ENCODE data around the gene THY1.
"Not testable (repeated sequence)": the region's sequence is repeated elsewhere in the genome, so short reads cannot be mapped to it uniquely, and the experiment has no call there.

THY1 gene

DNA sequence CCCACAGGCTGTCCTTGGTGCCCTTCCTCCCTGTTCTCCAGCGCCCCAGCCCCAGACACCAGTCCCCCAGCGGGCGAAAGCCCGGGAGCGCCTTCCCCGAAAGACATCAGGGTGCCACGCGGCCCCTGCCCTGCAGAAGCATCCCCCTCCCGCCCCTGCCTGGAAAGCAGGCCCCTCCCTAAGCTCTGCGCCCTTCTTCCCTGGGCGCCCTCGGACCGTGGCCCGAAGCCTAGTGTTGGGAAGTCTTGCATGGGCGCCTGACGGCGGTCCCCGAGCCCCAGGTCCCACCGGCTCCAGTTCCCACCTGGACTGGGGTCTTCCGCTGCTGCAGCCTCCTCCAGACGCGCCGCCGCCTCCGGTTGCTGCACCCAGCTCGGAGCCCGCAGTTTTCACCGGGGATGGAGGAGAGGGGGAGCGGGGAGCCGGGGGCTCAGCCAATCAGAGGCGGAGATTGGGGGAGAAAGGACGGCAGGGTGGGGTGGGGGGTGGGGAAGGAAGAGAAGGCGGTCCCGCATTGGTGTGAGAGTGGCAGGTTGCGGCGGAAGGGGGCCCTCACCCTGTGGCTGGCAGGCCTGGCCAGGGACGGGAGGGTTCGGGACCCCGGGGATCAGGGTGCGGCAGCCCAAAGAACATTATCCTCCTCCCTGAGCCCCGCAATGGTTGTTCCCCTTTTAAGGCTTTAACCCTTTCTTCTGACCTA lies at the start of gene THY1:
THY1 (minus strand) TSS at position 364 of the 700 bp plus-strand sequence. CDS start 2,267 bp downstream, outside the sequence.
- peak in 50 of 58 donors; percentile 17 to 88 (median 62) for DNase-seq

DNA sequence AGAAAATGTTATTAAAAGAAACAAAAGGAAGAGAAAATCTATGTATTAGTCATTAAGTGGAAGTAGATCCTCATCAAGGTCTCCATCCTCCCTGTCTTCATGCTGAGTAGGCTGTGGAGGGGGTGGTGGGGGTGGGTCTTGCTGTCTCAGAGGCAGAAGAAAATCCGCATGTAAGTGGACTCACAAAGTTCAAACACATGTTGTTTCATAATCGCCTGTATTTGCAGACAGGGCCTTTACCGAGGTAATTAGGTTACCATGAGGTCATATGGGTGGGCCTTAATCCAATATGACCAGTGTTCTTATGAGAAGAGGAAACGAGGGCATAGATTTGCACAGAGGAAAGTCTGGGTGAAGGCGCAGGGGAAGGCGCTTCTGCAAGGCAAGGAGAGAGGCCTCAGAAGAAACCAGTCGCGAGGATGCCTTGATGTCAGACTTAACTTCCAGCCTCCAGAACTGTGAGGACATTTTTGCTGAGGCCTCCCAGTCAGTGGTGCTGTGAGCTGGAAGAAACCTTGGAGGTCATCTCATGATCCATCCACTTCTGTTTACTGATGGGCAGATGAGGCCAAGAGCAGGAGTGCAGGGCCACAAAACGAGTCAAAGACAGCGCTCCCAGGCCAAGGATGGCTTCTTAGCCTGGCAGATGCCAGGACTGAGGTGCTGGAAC lies 49.3 kb upstream of the THY1 start:
- no peak for DNase-seq

DNA sequence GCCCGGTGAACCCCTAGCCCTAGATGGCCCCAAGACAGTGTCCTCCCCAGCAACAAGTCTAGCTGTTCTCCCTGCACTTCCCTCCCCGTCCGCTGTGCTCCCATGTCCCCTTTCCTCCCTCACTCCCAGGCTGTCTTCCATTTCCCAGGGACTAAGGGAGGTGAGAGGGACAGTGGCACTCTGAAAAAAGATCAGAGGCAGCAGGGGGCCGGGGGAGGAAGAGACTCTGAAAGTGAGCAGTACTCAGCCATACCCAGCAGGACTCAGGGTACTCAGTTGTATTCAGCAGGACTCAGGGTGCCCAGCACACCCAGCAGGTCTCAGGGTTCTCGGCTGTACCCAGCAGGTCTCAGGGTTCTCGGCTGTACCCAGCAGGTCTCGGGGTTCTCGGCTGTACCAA lies 48.4 kb upstream of the THY1 start:
- DNase-seq, result no peak

DNA sequence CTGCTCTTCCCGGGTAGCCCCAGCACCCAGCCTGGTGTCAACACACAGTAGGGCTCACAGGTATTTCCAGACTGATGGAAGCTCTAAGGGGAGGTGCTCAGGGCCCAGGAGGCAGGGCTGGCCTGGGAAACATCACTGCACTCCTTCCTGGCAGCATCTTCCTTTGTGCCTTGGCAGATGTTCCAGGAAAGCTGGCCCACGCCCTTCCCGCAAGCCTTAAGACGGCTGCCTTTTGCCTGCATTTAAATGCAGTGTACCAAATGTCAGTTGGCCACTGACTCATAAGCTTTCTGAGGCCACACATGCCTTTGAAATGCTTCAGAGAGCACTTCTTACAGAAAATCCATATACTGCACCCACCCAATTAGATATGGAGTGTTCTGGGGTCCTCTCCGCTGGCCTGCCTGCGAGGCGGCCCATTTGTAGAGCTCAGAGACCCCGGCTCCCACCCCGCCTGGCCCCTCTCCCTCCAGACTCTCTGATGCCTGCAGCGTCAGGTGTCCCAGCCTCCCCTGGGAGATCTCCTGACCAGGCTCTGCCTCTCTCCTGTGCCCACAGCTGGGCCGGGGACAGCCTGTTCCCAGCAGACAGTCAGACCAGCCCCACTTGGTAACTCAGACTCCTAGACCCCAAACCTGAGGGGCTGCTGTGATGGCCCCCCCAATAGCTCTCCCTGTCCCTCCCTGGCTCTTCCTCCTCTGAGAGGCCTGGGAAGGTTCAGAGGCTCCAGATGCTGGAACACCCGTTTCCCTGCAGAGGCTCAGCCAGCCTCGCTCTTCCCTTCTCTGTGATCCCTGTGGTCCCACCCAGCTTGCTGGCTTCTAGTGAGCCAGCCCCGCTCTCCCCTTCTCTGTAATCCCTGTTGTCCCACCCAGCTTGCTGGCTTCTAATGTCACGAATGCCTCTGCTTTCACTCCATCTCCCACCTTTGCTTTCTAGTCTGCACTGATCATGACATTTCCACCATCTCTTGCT lies 47.6 kb upstream of the THY1 start:
- no peak for DNase-seq

DNA sequence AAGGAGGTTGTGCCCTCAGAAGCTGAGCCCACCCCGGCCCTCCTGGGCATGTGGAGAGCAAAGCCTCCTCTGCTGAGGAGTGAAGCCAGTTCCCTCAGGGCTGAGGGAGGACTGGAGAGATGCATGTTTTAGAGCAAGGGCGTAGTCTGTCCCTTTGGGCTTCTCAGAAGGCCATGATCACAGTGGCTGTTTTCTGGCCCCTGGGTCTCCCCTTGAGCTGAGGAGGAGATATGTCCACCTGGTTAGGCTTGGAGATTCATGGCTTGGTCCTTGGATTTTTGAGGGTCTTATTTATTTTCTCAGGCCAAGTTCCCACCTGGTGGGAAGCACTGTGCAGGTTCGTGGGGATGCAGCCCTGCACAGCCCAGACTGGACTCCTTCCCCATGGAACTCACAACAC lies 46.5 kb upstream of the THY1 start:
- no peak for DNase-seq

DNA sequence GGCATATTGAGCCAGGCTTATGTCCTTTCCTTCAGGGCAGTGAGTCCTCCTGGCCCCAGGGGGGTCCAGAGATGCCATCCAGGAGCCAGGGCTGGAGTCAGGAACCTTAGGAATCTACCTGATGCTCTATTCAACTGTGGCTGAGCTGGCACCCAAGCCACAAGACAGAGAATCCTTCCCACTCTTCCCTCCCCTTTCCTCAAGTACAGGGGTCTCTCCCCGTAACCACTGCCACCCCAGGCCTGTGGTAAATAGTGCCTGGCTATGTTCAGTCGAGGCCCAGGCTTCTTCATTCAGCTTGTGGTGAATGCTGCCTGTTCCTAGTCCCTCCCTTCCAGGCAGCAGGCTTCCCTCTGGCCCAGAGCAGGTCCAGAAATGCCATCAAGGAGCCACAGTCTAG lies 45.5 kb upstream of the THY1 start:
- no peak for DNase-seq

DNA sequence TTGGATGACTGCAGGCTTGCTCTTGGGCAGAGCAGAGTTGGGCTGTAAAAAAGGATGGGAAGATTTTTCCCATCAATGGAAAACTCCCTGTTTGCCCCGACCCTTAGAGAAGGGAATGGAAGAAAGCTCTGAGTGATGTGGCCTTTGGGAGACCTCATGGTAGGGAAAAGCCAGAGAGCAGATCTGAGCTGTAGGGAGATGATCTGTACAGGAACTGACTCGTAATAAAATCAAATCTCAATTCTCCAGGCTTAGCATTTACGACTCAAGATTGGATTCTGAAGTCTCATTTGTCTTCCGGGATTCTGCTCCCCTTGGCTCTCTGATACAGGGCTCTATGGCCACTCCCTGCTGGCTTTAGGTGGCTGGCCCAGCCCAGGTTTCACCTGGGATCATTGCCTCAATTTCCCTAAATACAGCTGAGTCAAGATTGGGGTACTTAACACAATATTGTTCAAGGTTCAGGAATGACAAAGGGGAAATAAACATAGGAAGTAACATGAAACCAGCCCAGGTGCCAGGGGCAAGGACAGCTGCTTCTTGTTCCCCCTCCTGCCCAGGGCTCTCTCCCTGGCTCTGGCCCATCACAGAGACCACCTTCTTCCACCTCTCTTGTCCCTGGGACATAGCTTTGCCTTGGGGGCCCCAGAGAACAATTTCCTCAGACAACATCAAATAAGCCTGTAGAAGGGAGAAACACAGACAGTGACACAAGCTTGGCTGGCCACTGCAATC lies 38.4 kb upstream of the THY1 start:
- no peak for DNase-seq

DNA sequence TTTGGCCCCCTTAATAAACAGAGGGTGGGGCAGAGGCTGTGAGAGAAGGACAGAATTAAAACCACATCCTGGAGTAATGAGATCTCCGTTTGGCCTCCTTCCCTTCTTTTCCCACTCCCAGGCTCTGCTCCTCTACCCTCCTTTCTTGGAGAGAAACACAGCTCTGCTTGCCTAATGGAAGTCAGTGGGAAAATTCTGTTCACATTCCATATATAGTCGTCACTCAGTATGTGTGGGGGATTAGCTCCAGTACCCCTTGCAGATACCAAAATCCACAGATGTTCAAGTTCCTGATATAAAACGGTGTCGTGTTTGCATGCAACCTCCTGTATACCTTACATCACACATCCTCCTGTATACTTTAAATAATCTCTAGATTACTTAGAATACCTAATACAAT lies 37.6 kb upstream of the THY1 start:
- no peak for DNase-seq

DNA sequence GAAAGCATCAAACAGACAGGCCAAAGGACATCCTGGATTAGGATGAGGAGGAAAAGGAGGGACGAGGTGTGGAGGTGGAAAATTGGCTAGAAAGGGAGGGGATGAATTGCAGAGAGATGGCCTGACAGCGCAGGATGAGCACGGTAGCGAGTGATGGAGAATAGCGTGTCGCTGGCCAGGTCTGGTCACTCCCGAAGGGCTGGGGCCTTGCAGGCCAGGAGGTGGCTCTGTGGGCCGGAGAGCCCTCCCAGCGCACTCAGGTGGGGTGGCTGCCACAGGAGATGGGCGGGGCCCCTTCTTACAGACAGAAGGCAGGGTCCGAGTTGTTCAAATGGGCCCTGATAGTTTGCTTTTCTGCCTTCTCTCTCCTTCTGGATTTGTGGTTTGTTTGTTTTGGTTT lies 37.1 kb upstream of the THY1 start:
- DNase-seq, result no peak

DNA sequence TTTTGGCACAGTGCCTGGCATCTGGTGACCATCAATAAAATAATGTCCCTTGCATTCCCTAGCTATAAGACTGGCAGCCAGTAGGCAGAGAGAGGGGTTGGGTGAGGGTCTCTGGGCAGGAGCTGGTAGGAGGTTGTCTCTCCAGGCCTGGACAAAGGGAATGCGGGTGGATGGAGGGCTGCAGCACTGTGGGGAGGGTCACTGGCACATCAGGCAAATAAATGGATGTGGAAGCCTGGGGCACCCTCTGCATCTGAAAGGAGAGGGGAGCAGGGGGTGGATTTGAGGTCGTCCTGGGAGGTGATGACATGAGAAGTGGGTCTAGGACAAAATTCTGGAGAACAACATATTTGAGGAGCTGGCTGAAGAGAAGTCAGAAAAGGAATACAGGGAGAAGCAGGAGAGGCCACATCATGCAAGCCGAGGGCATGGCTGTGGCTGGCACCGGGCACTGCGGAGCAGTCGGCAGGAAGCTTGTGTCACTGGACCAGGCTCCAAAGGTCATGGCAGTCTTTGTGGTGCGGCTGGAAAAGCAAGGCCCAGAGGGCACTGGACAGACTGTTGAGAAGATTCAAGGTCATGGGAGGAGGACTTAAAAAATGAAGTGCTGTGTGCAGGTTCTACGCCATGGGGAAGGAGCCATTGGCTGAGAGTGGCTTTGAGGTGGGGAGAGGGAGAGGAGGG lies 36.5 kb upstream of the THY1 start:
- no peak for DNase-seq

DNA sequence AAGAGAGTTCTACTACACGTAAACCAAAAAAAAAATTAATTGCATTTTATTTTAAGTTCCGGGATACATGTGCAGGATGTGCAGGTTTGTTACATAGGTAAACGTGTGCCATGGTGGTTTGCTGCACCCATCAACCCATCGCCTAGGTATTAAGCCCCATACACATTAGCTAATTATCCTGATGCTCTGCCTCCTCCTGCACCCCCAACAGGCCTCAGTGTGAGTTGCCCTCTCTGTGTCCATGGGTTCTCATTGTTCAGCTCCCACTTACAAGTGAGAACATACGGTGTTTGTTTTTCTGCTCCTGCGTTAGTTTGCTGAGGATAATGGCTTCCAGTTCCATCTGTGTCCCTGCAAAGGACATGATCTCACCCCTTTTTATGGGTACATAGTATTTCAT lies 32.7 kb upstream of the THY1 start:
- DNase-seq, result not testable (repeated sequence)

DNA sequence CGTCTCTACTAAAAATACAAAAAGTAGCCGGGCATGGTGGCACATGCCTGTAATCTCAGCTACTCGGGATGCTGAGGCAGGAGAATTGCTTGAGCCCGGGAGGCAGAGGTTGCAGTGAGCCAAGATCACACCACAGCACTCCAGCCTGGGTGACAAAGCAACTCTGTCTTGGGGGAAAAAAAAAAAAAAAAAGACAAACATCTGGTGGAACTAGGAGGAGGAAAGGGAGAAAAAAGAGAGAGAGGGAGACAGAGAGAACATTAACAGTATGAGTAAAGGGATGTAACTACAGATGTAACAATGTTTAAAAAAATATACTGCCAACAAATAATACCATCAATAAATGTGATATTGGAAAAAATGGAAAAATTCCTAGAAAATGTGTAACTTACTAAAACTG lies 32.3 kb upstream of the THY1 start:
- DNase-seq, result peak in 2 of 58 donors; percentile 5 to 15

DNA sequence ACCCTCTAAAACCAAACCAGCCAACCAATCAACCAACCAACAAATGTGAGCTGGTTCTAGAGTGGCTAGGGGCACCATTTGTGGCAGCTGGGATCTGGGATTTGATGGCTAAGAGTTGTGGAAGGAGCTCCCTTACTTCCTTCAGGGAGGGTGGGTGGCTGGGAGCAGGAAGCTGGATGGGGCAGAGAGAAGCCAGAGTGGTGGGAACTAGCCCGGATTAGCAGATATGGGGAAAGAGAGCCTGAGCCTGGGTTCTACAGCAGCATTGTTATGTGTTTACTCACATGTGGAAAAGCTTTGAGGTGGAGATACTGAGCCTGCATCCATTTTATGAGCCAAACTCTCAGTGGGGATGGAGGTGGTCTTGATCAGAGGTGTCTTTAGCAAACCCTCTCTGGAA lies 30.9 kb upstream of the THY1 start:
- DNase-seq, result no peak

DNA sequence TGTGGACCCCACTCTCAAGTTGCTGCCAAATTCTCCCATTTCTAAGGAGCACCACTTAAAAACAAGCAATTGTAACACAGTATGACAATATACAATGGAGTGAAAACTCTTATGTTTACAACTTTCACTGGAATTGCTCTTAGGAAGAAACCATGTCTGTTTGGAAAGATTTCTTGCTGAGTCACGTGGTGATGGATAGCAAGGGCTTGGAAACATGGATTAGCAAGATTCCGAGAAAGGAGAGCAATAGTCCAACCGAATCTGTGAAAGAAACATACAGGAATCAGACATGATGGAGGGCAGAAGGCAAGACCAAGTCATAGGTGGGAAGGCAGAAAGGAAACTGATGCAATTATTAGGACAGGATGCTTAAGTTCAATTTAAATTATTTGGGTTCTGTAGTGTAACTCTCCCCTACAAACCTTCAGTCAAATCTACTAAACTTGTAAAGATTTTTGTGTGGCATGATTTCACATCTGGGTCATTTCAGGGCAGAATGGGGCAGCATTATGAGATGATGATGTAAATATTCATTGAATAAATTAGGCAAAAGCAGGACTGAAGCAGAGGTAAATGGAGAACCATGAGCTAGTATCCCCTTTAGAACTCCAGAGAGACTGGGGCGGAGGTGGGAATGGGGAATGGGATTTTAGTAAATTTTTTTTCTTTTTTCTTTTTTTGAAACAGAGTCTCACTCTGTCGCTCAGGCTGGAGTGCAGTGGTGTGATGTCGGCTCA lies 27.8 kb upstream of the THY1 start:
- DNase-seq, result no peak

DNA sequence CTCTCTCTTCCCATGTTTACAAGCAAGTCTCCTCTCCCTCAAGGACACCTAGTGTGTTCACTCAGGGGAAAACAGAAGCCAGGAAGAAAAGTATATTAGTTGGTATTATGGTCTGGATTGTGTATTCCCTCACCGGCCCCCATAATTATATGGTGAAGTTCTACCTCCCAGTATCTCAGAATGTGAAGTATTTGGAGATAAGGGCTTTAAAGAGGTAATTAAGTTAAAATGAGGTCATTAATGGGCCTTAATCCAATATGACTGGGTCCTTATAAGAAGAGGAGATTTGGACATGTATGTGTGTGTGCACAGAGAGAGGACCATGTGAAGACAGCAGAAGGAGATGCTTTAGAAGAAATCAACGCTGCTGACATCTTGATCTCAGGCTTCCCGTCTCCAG lies 26.5 kb upstream of the THY1 start:
- DNase-seq, result no peak

DNA sequence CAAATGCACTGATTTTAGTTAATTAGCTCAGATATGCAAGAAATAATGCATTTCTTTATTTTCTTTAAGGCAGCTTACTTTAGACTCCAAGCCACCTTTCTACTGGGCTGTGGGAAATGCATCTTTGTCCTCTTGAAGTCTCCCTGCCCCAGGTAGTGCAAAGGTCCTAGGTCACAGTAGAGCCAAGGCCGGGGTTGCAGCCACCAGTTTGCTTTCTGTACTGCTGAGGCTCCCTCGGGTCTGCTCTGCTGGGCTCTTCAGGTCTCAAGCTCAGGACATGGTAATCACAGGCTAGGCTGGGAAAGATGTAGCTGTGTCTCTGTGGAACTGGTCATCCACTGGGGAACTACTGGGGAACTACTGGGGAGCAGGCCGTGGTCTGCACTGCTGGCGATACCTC lies 25.4 kb upstream of the THY1 start:
- no peak for DNase-seq

DNA sequence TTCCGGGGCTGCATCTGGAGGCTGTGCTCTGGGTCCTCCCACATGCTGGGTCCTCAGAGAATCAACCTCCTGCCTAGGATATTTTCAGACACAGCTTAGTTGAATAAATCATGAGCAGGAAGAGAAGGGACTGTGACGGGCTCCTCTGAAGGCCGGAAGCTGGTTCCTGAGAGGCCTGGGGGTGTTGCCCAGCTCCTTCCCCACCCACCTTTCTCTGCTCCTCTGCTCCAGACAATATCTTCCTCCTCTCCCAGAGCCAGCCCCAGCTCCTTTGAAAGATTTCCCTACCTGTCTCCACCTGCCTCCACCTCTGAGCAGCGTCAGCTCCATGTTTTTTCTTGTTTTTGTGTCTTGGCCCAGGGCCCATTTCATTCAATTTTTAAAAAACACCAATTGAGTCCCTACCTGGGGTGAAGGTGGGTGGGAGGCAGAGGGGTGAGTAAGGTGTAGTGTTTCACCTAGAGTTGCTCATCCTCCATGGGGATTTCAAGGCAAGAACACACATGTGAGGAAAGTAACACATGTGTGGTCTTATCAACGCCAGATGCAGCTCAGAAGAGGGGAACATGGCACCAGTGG lies 24.8 kb upstream of the THY1 start:
- DNase-seq, result peak in 9 of 58 donors; percentile 10 to 58 (median 27)

DNA sequence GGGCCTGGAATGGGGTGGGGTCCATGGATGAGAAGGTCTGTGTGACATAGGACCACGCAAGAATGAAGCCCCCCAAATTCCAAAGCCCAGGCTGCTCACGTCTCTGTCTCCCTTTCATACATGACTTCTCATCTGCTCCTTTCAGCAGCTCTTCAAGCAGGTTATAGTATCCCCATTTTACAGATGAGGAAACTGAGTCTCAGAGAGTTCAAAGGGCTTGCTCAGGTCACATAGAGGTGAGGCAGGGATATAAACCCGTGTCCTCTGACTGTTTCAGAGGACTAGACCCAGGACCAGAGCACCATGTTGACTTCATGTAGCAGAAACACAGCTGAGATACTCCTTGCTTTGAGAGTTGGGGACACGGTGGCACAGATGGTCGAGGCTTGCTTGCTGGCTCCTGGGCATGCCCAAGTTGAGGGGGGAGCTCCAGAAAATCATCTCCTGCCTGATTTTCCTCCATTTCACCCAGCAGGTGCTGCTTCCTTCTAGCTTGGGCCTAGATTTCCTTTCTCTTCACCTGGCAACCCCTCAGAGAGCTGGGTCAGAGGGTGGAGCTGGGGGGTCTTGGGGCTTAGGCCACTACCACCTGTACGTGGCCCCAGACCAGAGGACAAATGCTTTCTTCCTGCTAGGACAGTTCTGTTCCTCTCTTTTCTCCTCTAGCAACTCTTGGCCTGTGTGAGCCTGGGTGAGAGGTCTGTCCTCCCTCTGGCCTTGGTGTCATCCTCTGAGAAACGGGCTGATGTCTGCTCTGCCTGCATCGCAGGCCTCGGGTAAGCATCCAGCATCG lies 24.1 kb upstream of the THY1 start:
- DNase-seq, result no peak

DNA sequence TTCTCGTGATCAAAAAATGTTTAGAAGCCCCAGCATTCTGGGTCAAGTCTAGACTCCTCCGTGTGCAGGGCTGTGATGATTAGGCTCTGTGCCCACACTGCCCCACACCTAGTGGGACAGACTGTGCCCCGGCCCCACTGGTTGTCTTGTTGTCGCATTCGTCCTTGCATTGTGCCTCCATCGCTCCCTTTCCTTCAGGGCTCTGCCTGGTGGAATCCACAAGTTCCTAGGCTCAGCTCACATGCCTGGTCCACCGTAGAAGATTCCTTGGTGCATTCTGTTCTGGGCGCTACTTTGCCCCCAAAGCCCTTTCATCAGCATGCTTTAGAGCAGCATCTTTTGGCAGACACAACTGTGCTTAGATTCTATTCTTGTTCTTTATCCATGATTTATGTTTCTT lies 23.5 kb upstream of the THY1 start:
- DNase-seq, result no peak
